Fibroblast of the aortic adventitia (primary cell): Measurements from ENCODE around the gene SARNP. TPM values are rescaled to one million over a fixed set of nuclear protein-coding genes. Genes with fewer than 3 reads are reported as not detected.

Experiments used
- DNase-seq: peaks from one replicate; pipeline ENCODE4 v3.0.0-alpha.2; 2010; ENCODE audit warnings: low read depth
- H3K4me3 ChIP-seq: 2 replicates; pipeline ENCODE4 v1.5.1; 2011; ENCODE audit warnings: low read depth, mild to moderate bottlenecking, control low read depth, low read length, moderate library complexity
- CTCF ChIP-seq: IDR thresholded peaks from 2 replicates; pipeline ENCODE4 v1.5.1; 2011; ENCODE audit warnings: mild to moderate bottlenecking, low read length, control low read depth, inconsistent platforms; ENCODE audit not compliant: insufficient read depth
- total RNA-seq: library from RNA; depleted of rRNA; stranded (reverse); fragments of >200 nt; gene quantifications from 2 replicates; pipeline ENCODE4 v1.2.3, GENCODE V29; 2012; ENCODE audit warnings: low replicate concordance

The SARNP gene
- total RNA-seq, 1 donor, result 84.6 TPM

- DNase-seq, result no peak
- no peak for TF ChIP-seq CTCF
- H3K4me3 ChIP-seq, result no peak overlapping the region
Observed at GRCh38 chr12:55757701-55758100, 59.8 kb downstream of the SARNP start.

GRCh38 chr12:55755246-55755645 lies 62.3 kb downstream of the SARNP start:
- TF ChIP-seq CTCF, result no peak
- DNase-seq, result no peak
- H3K4me3 ChIP-seq, result no peak overlapping the region

GRCh38 chr12:55748230-55748993 lies 69.1 kb downstream of the SARNP start:
- TF ChIP-seq CTCF, result no peak
- DNase-seq, result no peak
- H3K4me3 ChIP-seq, result no peak overlapping the region

GRCh38 chr12:55746913-55747231 lies 70.7 kb downstream of the SARNP start:
- no peak overlapping the region for H3K4me3 ChIP-seq
- DNase-seq, result no peak
- no peak for TF ChIP-seq CTCF

- H3K4me3 ChIP-seq, result peak overlapping the region; percentile 13
- no peak for TF ChIP-seq CTCF
- DNase-seq, result peak; percentile 40
Observed at GRCh38 chr12:55746174-55746912, 71.2 kb downstream of the SARNP start.

GRCh38 chr12:55745361-55746173 lies 72.0 kb downstream of the SARNP start:
- DNase-seq, result peak; percentile 37
- TF ChIP-seq CTCF, result no peak
- peak overlapping the region; percentile 46 for H3K4me3 ChIP-seq
